Measurements from ENCODE around the gene CCNY.

DNA sequence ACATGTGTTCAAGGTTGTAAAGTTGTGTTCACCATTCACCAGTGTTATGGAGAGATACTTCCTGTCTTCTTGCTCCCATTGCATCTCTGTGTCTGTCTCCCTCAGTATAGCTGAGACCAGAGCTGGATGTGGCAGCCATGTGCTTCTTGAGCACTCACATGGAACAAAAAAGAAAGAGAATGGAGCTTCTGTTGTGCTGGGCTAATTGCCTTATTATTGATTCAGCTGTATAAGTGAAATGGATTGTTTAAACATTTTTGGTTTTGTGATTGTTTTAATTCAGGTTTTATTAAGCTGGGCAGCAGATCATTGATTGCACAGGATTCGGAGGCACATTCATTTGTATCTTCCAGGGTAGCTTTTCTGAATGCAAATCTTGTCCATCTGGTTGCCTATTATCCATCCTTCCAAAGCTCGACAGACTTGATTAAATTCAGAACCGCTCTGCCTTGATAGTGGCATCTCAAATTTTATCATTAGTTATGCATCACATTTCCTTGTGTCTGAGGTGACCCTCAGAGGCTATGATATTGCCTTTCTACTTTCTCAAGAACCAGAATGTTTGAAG lies 119.9 kb downstream of the CCNY start:
- TF ChIP-seq, protein P1, sequence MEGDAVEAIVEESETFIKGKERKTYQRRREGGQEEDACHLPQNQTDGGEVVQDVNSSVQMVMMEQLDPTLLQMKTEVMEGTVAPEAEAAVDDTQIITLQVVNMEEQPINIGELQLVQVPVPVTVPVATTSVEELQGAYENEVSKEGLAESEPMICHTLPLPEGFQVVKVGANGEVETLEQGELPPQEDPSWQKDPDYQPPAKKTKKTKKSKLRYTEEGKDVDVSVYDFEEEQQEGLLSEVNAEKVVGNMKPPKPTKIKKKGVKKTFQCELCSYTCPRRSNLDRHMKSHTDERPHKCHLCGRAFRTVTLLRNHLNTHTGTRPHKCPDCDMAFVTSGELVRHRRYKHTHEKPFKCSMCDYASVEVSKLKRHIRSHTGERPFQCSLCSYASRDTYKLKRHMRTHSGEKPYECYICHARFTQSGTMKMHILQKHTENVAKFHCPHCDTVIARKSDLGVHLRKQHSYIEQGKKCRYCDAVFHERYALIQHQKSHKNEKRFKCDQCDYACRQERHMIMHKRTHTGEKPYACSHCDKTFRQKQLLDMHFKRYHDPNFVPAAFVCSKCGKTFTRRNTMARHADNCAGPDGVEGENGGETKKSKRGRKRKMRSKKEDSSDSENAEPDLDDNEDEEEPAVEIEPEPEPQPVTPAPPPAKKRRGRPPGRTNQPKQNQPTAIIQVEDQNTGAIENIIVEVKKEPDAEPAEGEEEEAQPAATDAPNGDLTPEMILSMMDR (IDR thresholded peaks at IDR 0.05): no peak
- TF ChIP-seq POLR2A (IDR thresholded peaks at IDR 0.05): no peak

Measured in lower leg skin (tissue), 3 donors.